H9 (cell line): ENCODE measurements around the gene PLCL1. TPM values are rescaled to one million over a fixed set of nuclear protein-coding genes. Genes with fewer than 3 reads are reported as not detected.

Experiments
- total RNA-seq: library from RNA; stranded (reverse); gene quantifications from 2 replicates; pipeline ENCODE4 v1.2.1, GENCODE V29; 2021

Gene PLCL1
- total RNA-seq, 1 experiment from 2014 or later, result 0.04 TPM

Other genes with a start within 250 kb of the PLCL1 start
- gene RFTN2, start 129.0 kb upstream of the PLCL1 start, total RNA-seq, result 0.11 and 0.28 TPM in 2 replicates
- 20.9 and 21.0 TPM in 2 replicates for gene MARS2, start 99.2 kb upstream of the PLCL1 start, total RNA-seq
- gene BOLL, start 19.3 kb upstream of the PLCL1 start, total RNA-seq, result not detected in 2 replicates